Smooth muscle cell (in vitro differentiated cells): ENCODE measurements around the gene ALPG. TPM values are rescaled to one million over a fixed set of nuclear protein-coding genes. Genes with fewer than 3 reads are reported as not detected.
"Not testable (repeated sequence)": the region's sequence is repeated elsewhere in the genome, so short reads cannot be mapped to it uniquely, and the experiment has no call there.

ENCODE experiments used
- DNase-seq: peaks from one replicate; lab custom pipeline; 2025; ENCODE audit not compliant: unreplicated experiment; lab: John Stamatoyannopoulos, UW
- H2AFZ ChIP-seq: fragments of 200-600 bp; sonication (generic); 2 replicates; pipeline ENCODE4 v1.6.0; 2016; ENCODE audit warnings: antibody characterized with exemption, low read depth, mild to moderate bottlenecking
- H3F3A ChIP-seq: fragments of 200-600 bp; sonication (generic); 2 replicates; pipeline ENCODE4 v1.6.0; 2017; ENCODE audit warnings: antibody characterized with exemption, low read depth
- H3K27ac ChIP-seq: fragments of 200-600 bp; sonication (generic); 2 replicates; pipeline ENCODE4 v1.5.1; 2016; ENCODE audit warnings: low read depth, mild to moderate bottlenecking
- H3K27me3 ChIP-seq: fragments of 200-600 bp; sonication (generic); 2 replicates; pipeline ENCODE4 v1.6.1; 2016; ENCODE audit warnings: low read depth, mild to moderate bottlenecking
- H3K36me3 ChIP-seq: fragments of 200-600 bp; sonication (generic); 2 replicates; pipeline ENCODE4 v1.5.1; 2016; ENCODE audit warnings: low read depth
- H3K4me1 ChIP-seq: fragments of 200-600 bp; sonication (generic); 2 replicates; pipeline ENCODE4 v1.5.1; 2016; ENCODE audit warnings: low read depth
- H3K4me2 ChIP-seq: fragments of 200-600 bp; sonication (generic); 2 replicates; pipeline ENCODE4 v1.6.0; 2016; ENCODE audit warnings: mild to moderate bottlenecking
- H3K4me3 ChIP-seq: fragments of 200-600 bp; sonication (generic); 2 replicates; pipeline ENCODE4 v1.5.1; 2016; ENCODE audit warnings: mild to moderate bottlenecking
- H3K79me2 ChIP-seq: fragments of 200-600 bp; sonication (generic); 2 replicates; pipeline ENCODE4 v1.6.0; 2016; ENCODE audit warnings: low read depth, mild to moderate bottlenecking
- H3K9ac ChIP-seq: fragments of 200-600 bp; sonication (generic); 2 replicates; pipeline ENCODE4 v1.6.0; 2016; ENCODE audit warnings: low read depth
- H3K9me3 ChIP-seq: fragments of 200-600 bp; sonication (generic); replicated peaks from 2 replicates; pipeline ENCODE4 v1.5.1; 2016; ENCODE audit warnings: low read depth
- H4K20me1 ChIP-seq: fragments of 200-600 bp; sonication (generic); 2 replicates; pipeline ENCODE4 v1.6.0; 2016; ENCODE audit warnings: low read depth
- CTCF ChIP-seq: fragments of 200-600 bp; sonication (generic); IDR thresholded peaks from 2 replicates; pipeline ENCODE4 v1.5.1; 2017; ENCODE audit warnings: borderline replicate concordance, mild to moderate bottlenecking, antibody characterized with exemption; ENCODE audit not compliant: insufficient read depth, poor library complexity, severe bottlenecking
- WGBS: methylation state at CpG from one replicate; pipeline ENCODE4 v1.1.7; 2016; ENCODE audit warnings: low lambda C conversion rate; 5-methylcytosine and 5-hydroxymethylcytosine counted together
- polyA plus RNA-seq: library from polyadenylated mRNA; unstranded; fragments of >200 nt; fragmentation: Nextera tagmentation; extraction: Ambion mirVana; gene quantifications from 2 replicates; pipeline ENCODE4 v1.2.1, GENCODE V29; 2016
- total RNA-seq: library from RNA; depleted of rRNA; stranded (reverse); fragments of >200 nt; gene quantifications from 2 replicates; pipeline ENCODE4 v1.2.3, GENCODE V29; 2014

Gene ALPG
- total and polyA plus RNA-seq, 2 experiments from 2014 or later, result not detected

GRCh38 chr2:232441147-232441651 is 34.6 kb downstream of the ALPG start:
- Histone ChIP-seq H3K36me3 (no peaks in the 10 kb centered on the region), H3K9ac (no peak overlapping the region), H3K27ac (no peak overlapping the region), H3K27me3 (no peaks in the 10 kb centered on the region), H3K4me2 (no peak overlapping the region), H3K4me1 (no peaks in the 10 kb centered on the region), H3F3A (no peaks in the 10 kb centered on the region), H3K4me3 (no peak overlapping the region), H2AFZ (no peak overlapping the region), H4K20me1 (no peaks in the 10 kb centered on the region), H3K9me3 (no peaks in the 10 kb centered on the region), H3K79me2 (no peaks in the 10 kb centered on the region)
- 85% methylated on average over 12 of the region's 12 CpGs for WGBS
- no peak for TF ChIP-seq CTCF
- no peak for DNase-seq

GRCh38 chr2:232441922-232442321 is 35.3 kb downstream of the ALPG start:
- not testable (repeated sequence) for H4K20me1 ChIP-seq, H3K4me3 ChIP-seq, H3K4me2 ChIP-seq, H3K27me3 ChIP-seq, H3K4me1 ChIP-seq, H3K79me2 ChIP-seq, DNase-seq, H3K36me3 ChIP-seq, H3F3A ChIP-seq, H3K9ac ChIP-seq, H3K27ac ChIP-seq, H2AFZ ChIP-seq, H3K9me3 ChIP-seq
- 87% methylated on average over 9 of the region's 10 CpGs for WGBS

- H2AFZ ChIP-seq, H3K9me3 ChIP-seq, H3K27me3 ChIP-seq, DNase-seq, H3K79me2 ChIP-seq, H3K36me3 ChIP-seq, H3F3A ChIP-seq, H3K9ac ChIP-seq, H3K27ac ChIP-seq, H3K4me2 ChIP-seq, H4K20me1 ChIP-seq, H3K4me3 ChIP-seq, H3K4me1 ChIP-seq: not testable (repeated sequence)
- WGBS, result 89% methylated on average over 13 of the region's 13 CpGs
These were observed 35.8 kb downstream of the ALPG start for GRCh38 chr2:232442431-232442830.

- WGBS, result 89% methylated on average over 10 of the region's 13 CpGs
- H3K9me3 ChIP-seq, H3K4me1 ChIP-seq, DNase-seq, H3K79me2 ChIP-seq, H4K20me1 ChIP-seq, H3K9ac ChIP-seq, H2AFZ ChIP-seq, H3K36me3 ChIP-seq, H3K4me3 ChIP-seq, H3K27ac ChIP-seq, H3F3A ChIP-seq, H3K27me3 ChIP-seq, H3K4me2 ChIP-seq: not testable (repeated sequence)
These were observed 36.4 kb downstream of the ALPG start for GRCh38 chr2:232443047-232443446.

- H2AFZ ChIP-seq, H4K20me1 ChIP-seq, H3K4me2 ChIP-seq, H3F3A ChIP-seq, H3K4me1 ChIP-seq, H3K9me3 ChIP-seq, H3K27ac ChIP-seq, DNase-seq, H3K27me3 ChIP-seq, H3K4me3 ChIP-seq, H3K36me3 ChIP-seq, H3K9ac ChIP-seq, H3K79me2 ChIP-seq: not testable (repeated sequence)
- WGBS, result 91% methylated on average over 15 of the region's 21 CpGs
These were observed 37.2 kb downstream of the ALPG start for GRCh38 chr2:232443669-232444408.
